IPS-18a (cell line): ENCODE measurements around the gene PHLDA2.

Experiments used
- H3K27ac ChIP-seq: one replicate; pipeline ENCODE4 v1.5.1; 2013; ENCODE audit warnings: low read length
- H3K27me3 ChIP-seq: one replicate; pipeline ENCODE4 v1.6.1; 2013; ENCODE audit warnings: mild to moderate bottlenecking, low read length; ENCODE audit not compliant: control insufficient read depth, insufficient read depth
- H3K36me3 ChIP-seq: one replicate; pipeline ENCODE4 v1.6.1; 2013; ENCODE audit warnings: low read depth, low read length; ENCODE audit not compliant: control insufficient read depth
- H3K4me1 ChIP-seq: one replicate; pipeline ENCODE4 v1.6.1; 2013; ENCODE audit warnings: low read depth, low read length; ENCODE audit not compliant: control insufficient read depth
- H3K4me3 ChIP-seq: one replicate; pipeline ENCODE4 v1.5.1; 2013; ENCODE audit warnings: low read length
- H3K9ac ChIP-seq: one replicate; pipeline ENCODE4 v1.6.1; 2013; ENCODE audit warnings: mild to moderate bottlenecking, low read length, moderate library complexity
- H3K9me3 ChIP-seq: one replicate; pipeline ENCODE4 v1.6.1; 2013; ENCODE audit warnings: low read depth, low read length; ENCODE audit not compliant: control insufficient read depth

Gene PHLDA2

DNA sequence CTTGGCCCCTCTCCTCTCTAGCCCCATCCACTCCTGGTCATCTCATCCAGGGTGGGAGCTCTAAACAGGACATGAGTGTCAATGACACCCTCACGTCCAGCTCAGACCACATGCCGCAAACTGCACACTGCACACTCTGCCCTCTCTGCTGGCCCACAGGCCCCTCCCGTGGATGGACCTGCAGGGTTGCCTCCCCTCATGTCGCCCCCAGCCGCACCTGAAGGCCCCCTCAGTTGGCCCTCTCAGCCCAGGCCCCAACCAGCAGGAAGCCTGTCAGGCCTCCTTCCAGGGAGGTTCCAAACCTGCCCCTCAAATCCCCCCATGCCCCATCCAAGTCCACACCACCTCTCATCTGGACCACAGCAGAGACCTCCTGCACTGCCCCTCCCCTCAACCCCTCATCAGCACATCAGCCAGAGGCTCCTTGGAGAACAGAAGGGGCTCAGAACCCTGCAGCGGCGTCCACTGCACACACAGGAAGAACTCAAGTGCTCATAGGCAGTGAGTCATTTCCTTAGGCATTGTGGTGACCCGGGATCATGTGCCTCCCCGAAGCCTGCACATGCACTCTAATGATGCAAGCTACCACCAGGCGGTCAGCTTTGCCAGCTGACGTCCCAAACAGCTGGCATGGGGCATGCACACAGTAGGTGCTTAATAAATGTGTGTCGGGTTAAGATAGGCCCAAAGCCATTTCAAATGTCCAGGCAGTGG is 30.7 kb downstream of the PHLDA2 start:
- Histone ChIP-seq H3K36me3 (no peaks in the 10 kb centered on the region), H3K27me3 (peaks cover 5% of the 10 kb centered on the region), H3K9ac (no peak overlapping the region), H3K4me3 (no peak overlapping the region), H3K9me3 (no peaks in the 10 kb centered on the region), H3K4me1 (peaks cover 5% of the 10 kb centered on the region), H3K27ac (no peak overlapping the region)

DNA sequence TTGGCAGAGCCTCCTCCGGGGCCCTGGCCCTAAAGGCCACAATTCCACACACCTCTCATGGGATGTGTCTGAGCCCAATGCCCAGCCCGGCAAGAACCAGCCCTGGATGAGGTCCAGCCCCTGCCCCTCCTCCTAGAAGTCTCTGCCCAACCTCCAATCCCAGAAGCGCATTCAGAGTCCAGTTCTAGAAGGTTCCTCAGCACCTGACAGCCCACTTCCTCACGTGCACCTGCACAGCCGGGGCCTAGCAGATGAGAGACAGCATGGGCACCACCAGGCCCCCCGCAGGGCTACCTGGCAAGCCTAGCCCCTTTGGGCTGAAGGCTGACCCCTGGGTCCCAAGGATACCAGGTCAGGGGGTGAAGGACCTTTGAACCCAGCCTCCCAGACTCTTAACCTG is 32.2 kb downstream of the PHLDA2 start:
- Histone ChIP-seq H3K27me3 (peaks cover 5% of the 10 kb centered on the region), H3K4me1 (peaks cover 8% of the 10 kb centered on the region), H3K9me3 (no peaks in the 10 kb centered on the region), H3K36me3 (no peaks in the 10 kb centered on the region), H3K27ac (no peak overlapping the region), H3K4me3 (no peak overlapping the region), H3K9ac (no peak overlapping the region)

DNA sequence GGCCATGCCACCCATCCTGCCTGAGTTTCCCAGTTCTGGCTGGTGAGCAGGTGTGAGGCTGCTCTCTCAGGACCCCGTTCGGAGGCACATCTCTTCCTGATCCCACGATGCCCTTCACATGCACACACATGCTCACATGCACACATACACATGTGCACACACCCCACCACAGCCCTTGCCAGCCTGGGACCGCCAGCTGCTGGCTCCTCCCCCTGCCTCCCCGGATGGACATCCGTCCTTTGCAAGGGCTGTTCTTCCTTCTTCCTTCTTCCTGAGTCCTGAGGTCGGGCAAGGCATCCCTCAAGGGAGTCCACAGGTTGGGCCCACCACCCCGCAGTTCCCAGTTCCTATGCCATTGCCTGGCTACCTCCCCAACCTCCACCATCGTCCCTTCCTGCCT is 33.2 kb downstream of the PHLDA2 start:
- Histone ChIP-seq H3K27me3 (no peaks in the 10 kb centered on the region), H3K9ac (no peak overlapping the region), H3K4me3 (no peak overlapping the region), H3K27ac (no peak overlapping the region), H3K4me1 (peaks cover 10% of the 10 kb centered on the region), H3K36me3 (no peaks in the 10 kb centered on the region), H3K9me3 (no peaks in the 10 kb centered on the region)

DNA sequence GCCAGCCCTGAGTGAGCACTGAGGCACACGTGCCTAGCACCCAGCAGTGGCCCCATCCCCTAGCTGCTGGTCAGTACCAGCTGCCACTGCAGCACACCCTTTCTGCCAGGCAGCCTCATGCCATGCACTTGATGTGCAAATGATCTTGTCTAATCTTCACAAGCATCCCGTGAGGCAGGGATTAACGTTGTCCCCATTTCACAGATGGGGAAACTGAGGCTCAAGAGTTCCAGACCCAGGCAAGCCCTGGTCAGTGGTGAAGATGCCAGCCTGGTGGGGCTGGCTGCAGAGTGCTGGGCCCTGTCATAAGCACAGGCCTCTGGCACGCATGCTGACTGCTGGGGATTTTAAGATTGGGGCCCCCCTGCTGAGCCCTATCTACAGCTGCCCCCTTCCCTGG is 35.3 kb downstream of the PHLDA2 start:
- no peaks in the 10 kb centered on the region for H3K9me3 ChIP-seq
- H3K27me3 ChIP-seq = peaks cover 4% of the 10 kb centered on the region
- H3K27ac ChIP-seq = no peak overlapping the region
- no peak overlapping the region for H3K9ac ChIP-seq
- H3K4me3 ChIP-seq = no peak overlapping the region
- no peaks in the 10 kb centered on the region for H3K36me3 ChIP-seq
- H3K4me1 ChIP-seq = peaks cover 12% of the 10 kb centered on the region

DNA sequence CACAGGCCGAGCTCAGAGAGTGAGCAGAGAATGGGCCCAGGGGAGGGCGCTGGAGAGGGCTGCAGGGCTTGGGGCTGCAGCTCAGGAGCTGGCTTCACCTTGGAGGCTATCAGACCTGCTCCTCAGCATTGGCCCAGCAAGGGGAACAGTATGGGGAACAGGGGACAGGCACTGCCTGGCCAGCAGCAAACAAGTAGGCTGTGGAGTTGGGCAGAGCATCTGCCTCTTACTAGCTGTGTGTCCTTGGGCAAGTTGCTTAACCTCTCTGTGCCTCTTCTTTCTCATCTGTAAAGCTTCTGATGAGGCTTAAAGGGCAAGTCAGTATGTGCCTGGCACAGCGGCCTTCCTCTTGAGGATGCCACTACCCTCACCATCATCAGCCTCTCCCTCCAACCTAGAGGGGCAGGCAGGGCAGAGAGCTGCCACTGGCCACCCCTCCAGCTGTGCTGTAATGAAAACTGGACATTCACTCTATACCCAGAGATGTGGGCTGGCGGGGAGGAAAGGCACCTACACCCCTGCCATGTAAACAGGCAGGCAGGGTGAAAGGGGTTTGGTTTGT is 36.2 kb downstream of the PHLDA2 start:
- Histone ChIP-seq H3K9me3 (no peaks in the 10 kb centered on the region), H3K27me3 (peaks cover 11% of the 10 kb centered on the region), H3K9ac (peak overlapping the region; percentile 55), H3K4me1 (peaks cover 12% of the 10 kb centered on the region), H3K36me3 (no peaks in the 10 kb centered on the region), H3K4me3 (peak overlapping the region; percentile 47), H3K27ac (no peak overlapping the region)

DNA sequence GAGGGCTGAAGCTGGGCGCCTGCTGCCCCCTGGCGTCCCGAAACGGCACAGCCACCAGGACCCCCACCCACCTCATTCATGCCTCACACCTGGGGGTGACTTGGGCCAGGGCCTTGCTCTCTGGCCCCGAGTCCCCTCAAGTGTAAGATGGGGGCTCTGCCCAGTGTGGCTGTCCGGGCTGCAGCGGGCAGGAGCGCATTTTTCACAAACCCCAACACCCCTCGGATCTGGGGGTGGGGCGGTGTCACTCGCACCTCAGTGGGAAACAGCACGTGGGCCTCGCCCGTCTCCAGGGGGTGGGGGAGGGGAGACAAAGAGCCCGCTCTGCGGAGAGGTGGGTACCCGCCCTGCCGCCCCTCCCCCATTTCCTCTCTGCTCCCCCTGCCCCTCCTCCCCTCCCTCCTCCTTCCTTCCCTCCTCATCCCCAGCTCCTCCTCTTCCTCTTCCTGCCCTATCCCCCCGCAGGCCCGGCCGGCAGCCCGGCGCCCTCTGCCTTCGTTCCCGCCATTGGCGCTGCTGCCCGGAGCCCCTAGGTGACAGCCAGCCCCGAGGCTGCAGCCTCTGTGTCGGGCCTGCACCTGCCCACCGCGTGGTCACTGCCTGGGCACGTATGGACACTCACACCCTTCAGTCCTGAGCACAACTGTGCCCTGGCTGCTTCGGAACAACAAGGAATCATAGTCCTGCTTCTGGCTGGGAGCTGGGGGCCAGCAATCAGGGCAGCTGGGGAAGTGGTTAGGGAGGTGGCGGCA is 36.8 kb downstream of the PHLDA2 start:
- H3K9ac ChIP-seq = peak overlapping the region; percentile 55
- H3K4me1 ChIP-seq = peaks cover 12% of the 10 kb centered on the region
- H3K4me3 ChIP-seq = peak overlapping the region; percentile 47
- H3K27me3 ChIP-seq = peaks cover 17% of the 10 kb centered on the region
- no peaks in the 10 kb centered on the region for H3K36me3 ChIP-seq
- no peaks in the 10 kb centered on the region for H3K9me3 ChIP-seq
- H3K27ac ChIP-seq = peak overlapping the region; percentile 67

DNA sequence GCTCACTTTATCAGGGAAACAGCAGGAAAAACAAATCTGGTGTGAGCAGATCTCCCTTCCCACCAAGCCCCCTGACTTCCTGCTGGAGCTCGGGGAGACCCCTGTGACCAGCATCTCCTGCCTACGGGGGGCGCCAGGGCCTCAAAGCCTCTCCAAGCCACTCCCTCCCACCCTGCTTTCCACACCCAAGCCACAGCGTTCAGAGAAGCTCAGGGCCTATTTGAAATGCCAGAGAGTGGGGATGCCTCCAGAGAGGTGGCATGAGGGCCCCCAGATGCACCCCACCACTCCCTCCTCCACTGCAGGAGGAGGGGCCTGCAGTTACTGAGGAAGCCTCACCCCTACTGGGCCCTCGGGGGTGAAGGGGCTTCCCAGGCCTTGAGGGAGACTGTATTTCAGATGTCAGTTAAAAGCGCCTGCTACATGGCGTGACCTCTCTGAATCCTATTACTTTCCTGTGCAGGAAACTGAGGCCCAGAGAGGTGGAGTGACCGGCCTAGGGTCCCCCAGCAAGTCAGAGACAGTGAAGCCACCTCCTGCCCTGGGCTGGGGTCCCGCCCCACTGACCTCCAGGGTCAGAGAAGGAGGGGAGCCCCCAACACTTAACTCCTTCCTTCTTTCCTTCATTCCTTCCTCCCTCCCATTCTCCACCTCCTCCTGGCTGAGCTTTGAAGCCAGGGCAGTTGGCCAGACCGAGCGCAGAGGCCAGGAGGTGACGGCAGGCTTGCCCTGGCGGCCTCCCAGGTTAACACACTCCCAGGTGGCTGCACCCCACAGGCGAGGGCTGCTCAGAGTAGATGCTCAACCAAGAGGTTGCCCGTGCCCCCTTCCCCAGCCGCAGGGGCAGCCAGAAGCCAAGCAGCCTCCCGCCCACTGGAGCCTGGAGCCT is 37.6 kb downstream of the PHLDA2 start:
- Histone ChIP-seq H3K36me3 (no peaks in the 10 kb centered on the region), H3K27me3 (peaks cover 25% of the 10 kb centered on the region), H3K9ac (peak overlapping the region; percentile 55), H3K4me3 (no peak overlapping the region), H3K9me3 (no peaks in the 10 kb centered on the region), H3K4me1 (peaks cover 18% of the 10 kb centered on the region), H3K27ac (no peak overlapping the region)

DNA sequence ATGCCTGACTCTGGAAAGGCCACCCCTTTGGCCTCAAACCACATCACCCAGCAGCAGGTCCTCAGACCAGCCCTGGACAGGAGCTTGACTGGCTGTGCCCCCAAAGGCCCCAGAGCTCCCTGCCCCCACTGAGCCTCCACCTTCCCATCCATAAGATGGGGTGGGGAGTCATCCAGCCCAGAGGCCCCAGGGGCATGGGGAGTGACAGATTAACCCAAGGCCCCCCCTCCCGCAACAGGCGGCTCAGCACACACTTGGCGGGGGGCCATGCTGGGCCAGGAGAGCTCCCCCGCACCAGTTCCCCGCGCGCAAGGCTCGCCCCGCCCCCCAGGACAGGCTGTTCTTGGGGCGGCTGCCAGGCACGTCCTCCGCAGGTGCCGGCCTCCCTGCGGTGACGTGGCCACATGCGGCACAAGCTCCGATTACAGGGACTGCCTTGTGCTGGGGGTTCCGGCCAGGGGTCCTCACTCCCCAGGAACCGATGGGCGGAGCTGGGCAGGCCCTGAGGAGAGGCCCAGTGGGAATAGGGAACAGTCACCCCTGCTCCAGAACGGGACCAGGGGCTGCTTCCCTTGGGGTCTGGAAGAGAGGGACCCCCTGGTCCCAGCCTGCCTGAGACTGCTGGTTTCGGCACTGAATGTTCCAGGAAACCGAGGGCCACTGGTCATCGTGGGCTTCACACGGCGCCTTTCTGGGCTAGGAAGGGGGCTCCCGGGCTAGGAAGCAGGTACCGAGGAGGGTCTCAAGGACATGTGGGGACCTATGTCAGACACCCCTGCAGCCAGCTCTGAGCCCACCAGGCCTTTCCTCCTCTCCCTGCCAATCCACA is 38.5 kb downstream of the PHLDA2 start:
- Histone ChIP-seq H3K9me3 (no peaks in the 10 kb centered on the region), H3K4me1 (peaks cover 22% of the 10 kb centered on the region), H3K9ac (no peak overlapping the region), H3K36me3 (no peaks in the 10 kb centered on the region), H3K27ac (no peak overlapping the region), H3K4me3 (no peak overlapping the region), H3K27me3 (peaks cover 29% of the 10 kb centered on the region)

DNA sequence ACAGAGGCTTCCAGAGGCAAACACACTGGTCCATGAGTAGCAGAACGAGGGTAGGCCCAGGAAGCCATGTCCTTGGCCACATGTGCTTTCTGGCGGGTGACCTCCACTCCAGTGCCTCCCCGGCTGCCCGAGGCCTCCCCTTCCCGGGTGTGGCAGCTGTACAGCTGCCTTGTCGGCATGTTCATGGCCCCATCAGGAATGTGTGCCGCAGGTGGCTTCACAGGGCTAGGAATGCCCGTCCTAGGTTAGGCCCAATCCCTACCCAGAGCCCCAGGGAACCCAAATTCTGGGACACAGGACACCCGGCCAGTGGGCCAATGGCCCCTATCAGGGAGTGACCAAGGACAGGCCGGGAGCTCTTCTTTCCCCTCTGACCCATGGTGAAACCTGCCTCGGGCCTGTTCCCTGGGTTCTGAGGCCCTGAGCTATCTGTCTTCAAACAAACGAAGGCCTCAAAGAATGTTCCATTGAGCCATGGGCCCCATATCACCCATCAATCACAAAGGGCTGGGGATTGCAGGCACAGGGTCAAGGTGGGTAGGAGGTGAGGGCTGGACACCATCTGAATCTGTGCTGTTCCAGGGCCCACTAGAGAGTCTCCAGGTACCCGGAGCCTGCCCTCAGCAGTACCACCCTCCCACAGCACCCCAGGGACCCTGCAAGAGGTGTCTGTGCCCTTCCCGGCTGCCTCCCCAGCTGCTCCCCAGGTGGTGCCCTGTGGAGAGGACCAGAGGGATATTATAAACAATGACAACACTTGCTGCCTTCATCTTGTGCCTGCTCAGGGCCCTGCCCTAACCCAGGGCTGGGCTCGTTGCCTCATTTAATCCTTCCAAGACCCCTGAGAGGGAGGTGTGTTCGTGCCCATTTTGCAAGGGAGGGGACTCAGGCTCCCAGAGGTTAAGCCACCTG is 39.6 kb downstream of the PHLDA2 start:
- H3K27me3 ChIP-seq = peaks cover 35% of the 10 kb centered on the region
- no peaks in the 10 kb centered on the region for H3K36me3 ChIP-seq
- no peak overlapping the region for H3K4me3 ChIP-seq
- H3K9me3 ChIP-seq = no peaks in the 10 kb centered on the region
- H3K9ac ChIP-seq = no peak overlapping the region
- H3K27ac ChIP-seq = no peak overlapping the region
- peaks cover 22% of the 10 kb centered on the region for H3K4me1 ChIP-seq
